HEK293T (cell line): ENCODE data around the gene WDR47.
"Not testable (repeated sequence)": the region's sequence is repeated elsewhere in the genome, so short reads cannot be mapped to it uniquely, and the experiment has no call there.

Experiments used
- CTCF ChIA-PET: fragments of 350-600 bp; formaldehyde crosslinking; extraction: SDS; loops from one replicate; lab custom pipeline; 2021; ENCODE audit warnings: antibody characterized with exemption, inconsistent platforms; lab: Yijun Ruan, JAX
- POLR2A ChIA-PET: fragments of 350-600 bp; formaldehyde crosslinking; extraction: SDS; loops from one replicate; lab custom pipeline; 2020; ENCODE audit warnings: antibody characterized with exemption, inconsistent platforms; lab: Yijun Ruan, JAX
- DNase-seq: peaks from one replicate; pipeline ENCODE4 v3.0.0; 2012; ENCODE audit warnings: mixed read lengths; ENCODE audit errors: extremely low spot score
- ARNT ChIP-seq: fragments of 450-650 bp; IDR thresholded peaks from 2 replicates; pipeline ENCODE4 v1.6.1; 2017; ENCODE audit warnings: mild to moderate bottlenecking
- BHLHE40 ChIP-seq: fragments of 450-650 bp; IDR thresholded peaks from 2 replicates; pipeline ENCODE4 v1.6.1; 2016; ENCODE audit warnings: mild to moderate bottlenecking, moderate library complexity, borderline replicate concordance
- CTBP1 ChIP-seq: fragments of 450-650 bp; IDR thresholded peaks from 2 replicates; pipeline ENCODE4 v1.6.1; 2016; ENCODE audit warnings: borderline replicate concordance
- ELF4 ChIP-seq: fragments of 450-650 bp; IDR thresholded peaks from 2 replicates; pipeline ENCODE4 v1.6.1; 2017; ENCODE audit warnings: antibody characterized with exemption
- FOXA1 ChIP-seq: fragments of 450-650 bp; IDR thresholded peaks from 2 replicates; pipeline ENCODE4 v1.6.1; 2016; ENCODE audit warnings: mild to moderate bottlenecking
- FOXK2 ChIP-seq: fragments of 450-650 bp; IDR thresholded peaks from 2 replicates; pipeline ENCODE4 v1.6.1; 2016; ENCODE audit warnings: mild to moderate bottlenecking
- FOXM1 ChIP-seq: fragments of 450-650 bp; IDR thresholded peaks from 2 replicates; pipeline ENCODE4 v1.6.1; 2017; ENCODE audit warnings: mild to moderate bottlenecking, borderline replicate concordance
- HDGF ChIP-seq: fragments of 450-650 bp; IDR thresholded peaks from 2 replicates; pipeline ENCODE4 v1.6.1; 2017; ENCODE audit warnings: antibody characterized with exemption, borderline replicate concordance
- L3MBTL2 ChIP-seq: fragments of 450-650 bp; conservative IDR thresholded peaks from 2 replicates; pipeline ENCODE4 v1.6.1; 2016; ENCODE audit warnings: mild to moderate bottlenecking
- LEF1 ChIP-seq: fragments of 450-650 bp; IDR thresholded peaks from 2 replicates; pipeline ENCODE4 v1.6.1; 2017; ENCODE audit warnings: mild to moderate bottlenecking, borderline replicate concordance
- NFRKB ChIP-seq: fragments of 450-650 bp; IDR thresholded peaks from 2 replicates; pipeline ENCODE4 v1.6.1; 2016; ENCODE audit warnings: mild to moderate bottlenecking, moderate library complexity
- SP1 ChIP-seq: fragments of 450-650 bp; IDR thresholded peaks from 2 replicates; pipeline ENCODE4 v1.6.1; 2017
- SUZ12 ChIP-seq: fragments of 450-650 bp; IDR thresholded peaks from 2 replicates; pipeline ENCODE4 v1.6.1; 2016; ENCODE audit warnings: mild to moderate bottlenecking
- TARDBP ChIP-seq: fragments of 450-650 bp; IDR thresholded peaks from 2 replicates; pipeline ENCODE4 v1.6.1; 2016
- ZNF384 ChIP-seq: fragments of 450-650 bp; IDR thresholded peaks from 2 replicates; pipeline ENCODE4 v1.6.1; 2016
- TF ChIP-seq, protein P1 (sequence below): fragments of 450-650 bp; IDR thresholded peaks from 2 replicates; pipeline ENCODE4 v1.6.1; 2016

The WDR47 gene

DNA sequence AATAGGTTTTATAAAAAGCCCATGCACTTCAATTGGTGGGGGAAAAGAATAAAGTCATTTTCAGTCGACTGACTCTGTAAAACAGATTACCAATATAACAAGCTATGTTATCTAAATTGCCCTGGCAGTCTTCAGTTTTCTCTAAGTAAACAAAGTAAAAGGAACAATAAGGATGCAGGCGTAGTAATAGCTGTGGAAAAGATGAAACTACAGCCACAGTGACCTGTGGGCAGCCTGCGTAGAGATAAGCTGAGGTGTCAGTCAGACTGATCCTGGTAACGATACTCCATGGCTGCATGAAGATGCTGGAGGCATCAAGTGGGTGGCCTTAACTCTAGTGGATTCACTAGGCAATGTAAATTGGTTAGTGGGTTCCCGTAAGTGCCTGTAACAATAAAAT is 108.0 kb downstream of the WDR47 start:
- DNase-seq: no peak
- ChIA-PET POLR2A (no interaction called here), CTCF (no interaction called here)
- no peak for TF ChIP-seq FOXM1
- TF ChIP-seq ELF4: no peak
- TF ChIP-seq ARNT: no peak
- TF ChIP-seq LEF1: no peak
- TF ChIP-seq NFRKB: no peak
- TF ChIP-seq, protein P1, sequence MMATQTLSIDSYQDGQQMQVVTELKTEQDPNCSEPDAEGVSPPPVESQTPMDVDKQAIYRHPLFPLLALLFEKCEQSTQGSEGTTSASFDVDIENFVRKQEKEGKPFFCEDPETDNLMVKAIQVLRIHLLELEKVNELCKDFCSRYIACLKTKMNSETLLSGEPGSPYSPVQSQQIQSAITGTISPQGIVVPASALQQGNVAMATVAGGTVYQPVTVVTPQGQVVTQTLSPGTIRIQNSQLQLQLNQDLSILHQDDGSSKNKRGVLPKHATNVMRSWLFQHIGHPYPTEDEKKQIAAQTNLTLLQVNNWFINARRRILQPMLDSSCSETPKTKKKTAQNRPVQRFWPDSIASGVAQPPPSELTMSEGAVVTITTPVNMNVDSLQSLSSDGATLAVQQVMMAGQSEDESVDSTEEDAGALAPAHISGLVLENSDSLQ: no peak
- TF ChIP-seq ZNF384: no peak
- TF ChIP-seq L3MBTL2: no peak
- TF ChIP-seq HDGF: no peak
- TF ChIP-seq FOXK2: no peak
- TF ChIP-seq SP1: no peak
- no peak for TF ChIP-seq FOXA1
- no peak for TF ChIP-seq BHLHE40
- no peak for TF ChIP-seq SUZ12
- no peak for TF ChIP-seq CTBP1
- TF ChIP-seq TARDBP: no peak

- CTCF ChIA-PET, POLR2A ChIA-PET, DNase-seq: not testable (repeated sequence)
These were observed 114.3 kb downstream of the WDR47 start for GRCh38 chr1:108927565-108927964.

- CTCF ChIA-PET: interaction anchor here (0.6 kb wide), 1 partner anchor 170 kb away, joined by 4 read pairs; no protein-coding TSS in a partner anchor
- POLR2A ChIA-PET: no interaction called here
These were observed 116.0 kb downstream of the WDR47 start for GRCh38 chr1:108925920-108926319.

More at GRCh38 chr1:108925920-108926319, 116.0 kb downstream of the WDR47 start:
- TF ChIP-seq SUZ12: no peak
- TF ChIP-seq, protein P1: no peak
- no peak for TF ChIP-seq FOXM1
- TF ChIP-seq BHLHE40: no peak
- TF ChIP-seq SP1: no peak
- no peak for TF ChIP-seq ELF4
- no peak for TF ChIP-seq HDGF
- TF ChIP-seq ARNT: no peak
- no peak for TF ChIP-seq L3MBTL2
- no peak for TF ChIP-seq CTBP1
- no peak for TF ChIP-seq FOXA1
- TF ChIP-seq ZNF384: no peak
- TF ChIP-seq FOXK2: no peak
- DNase-seq: no peak
